Testis (tissue), 2 donors: Measurements from ENCODE around the gene PLEKHF1.

ENCODE experiments used
- CTCF ChIP-seq, 3 experiments: fragments of 450-650 bp in 2 of 3; fragments of 200-600 bp in 1 of 3; sonication (generic) in 1 of 3; IDR thresholded peaks; one replicate each; pipeline ENCODE4 v1.5.1; 2016 to 2019; ENCODE audit warnings: antibody characterized with exemption in 3 of 3, mild to moderate bottlenecking in 2 of 3, moderate library complexity in 1 of 3
- POLR2A ChIP-seq: fragments of 450-650 bp; IDR thresholded peaks from one replicate; pipeline ENCODE4 v1.6.1; 2017; ENCODE audit warnings: antibody characterized with exemption, mild to moderate bottlenecking, moderate library complexity

- no peak for TF ChIP-seq POLR2A
- TF ChIP-seq CTCF (IDR thresholded peaks at IDR 0.05), result no peak
Observed at GRCh38 chr19:29687244-29687896, 22.1 kb downstream of the PLEKHF1 start.
